HCEC 1CT (cell line): ENCODE measurements around the gene RSBN1L.
"Not testable (repeated sequence)": the region's sequence is repeated elsewhere in the genome, so short reads cannot be mapped to it uniquely, and the experiment has no call there.

Experiments
- DNase-seq: peaks from one replicate; pipeline ENCODE4 v3.0.0-alpha.2; 2017

The RSBN1L gene

GRCh38 chr7:77696057-77696642 lies at the start of gene RSBN1L:
Gene RSBN1L, plus strand, starts transcription at chr7:77696459. Its CDS starts 11 bp downstream, at chr7:77696470.
- DNase-seq: peak; percentile 98

- no peak for DNase-seq
Observed at GRCh38 chr7:77648742-77649338, 47.4 kb upstream of the RSBN1L start.

- DNase-seq: peak; percentile 84
Observed at GRCh38 chr7:77649716-77650349, 46.4 kb upstream of the RSBN1L start.

GRCh38 chr7:77651575-77652162 lies 44.6 kb upstream of the RSBN1L start:
- peak; percentile 30 for DNase-seq

- DNase-seq: not testable (repeated sequence)
Observed at GRCh38 chr7:77652826-77653225, 43.4 kb upstream of the RSBN1L start.

GRCh38 chr7:77653572-77653971 lies 42.7 kb upstream of the RSBN1L start:
- no peak for DNase-seq

- no peak for DNase-seq
Observed at GRCh38 chr7:77655356-77655755, 40.9 kb upstream of the RSBN1L start.

GRCh38 chr7:77655836-77656455 lies 40.3 kb upstream of the RSBN1L start:
- DNase-seq: no peak

GRCh38 chr7:77657427-77658224 lies 38.6 kb upstream of the RSBN1L start:
- peak; percentile 52 for DNase-seq

- no peak for DNase-seq
Observed at GRCh38 chr7:77658928-77659327, 37.3 kb upstream of the RSBN1L start.

- DNase-seq: no peak
Observed at GRCh38 chr7:77661816-77662215, 34.4 kb upstream of the RSBN1L start.

GRCh38 chr7:77662869-77663268 lies 33.4 kb upstream of the RSBN1L start:
- no peak for DNase-seq

GRCh38 chr7:77664715-77665114 lies 31.5 kb upstream of the RSBN1L start:
- DNase-seq: no peak

GRCh38 chr7:77665161-77665560 lies 31.1 kb upstream of the RSBN1L start:
- DNase-seq: no peak

- DNase-seq: no peak
Observed at GRCh38 chr7:77667459-77668086, 28.7 kb upstream of the RSBN1L start.

- no peak for DNase-seq
Observed at GRCh38 chr7:77674878-77675277, 21.4 kb upstream of the RSBN1L start.

- no peak for DNase-seq
Observed at GRCh38 chr7:77679608-77680007, 16.7 kb upstream of the RSBN1L start.

- DNase-seq: peak; percentile 47
Observed at GRCh38 chr7:77680266-77680665, 16.0 kb upstream of the RSBN1L start.

GRCh38 chr7:77684030-77684429 lies 12.2 kb upstream of the RSBN1L start:
- no peak for DNase-seq

- no peak for DNase-seq
Observed at GRCh38 chr7:77685233-77685632, 11.0 kb upstream of the RSBN1L start.

- DNase-seq: peak; percentile 61
Observed at GRCh38 chr7:77687100-77687746, 9.0 kb upstream of the RSBN1L start.

GRCh38 chr7:77687747-77688144 lies 8.5 kb upstream of the RSBN1L start:
- no peak for DNase-seq
